Measurements from ENCODE around the gene COL5A1.

GRCh38 chr9:134835448-134835847 lies 193.8 kb downstream of the COL5A1 start:
- TF ChIP-seq CTCF (IDR thresholded peaks at IDR 0.05), result no peak
- TF ChIP-seq POLR2A (IDR thresholded peaks at IDR 0.05), result no peak

All from Peyer's patch (tissue), 4 donors.